ENCODE data around the gene COPE. TPM values are rescaled to one million over a fixed set of nuclear protein-coding genes. Genes with fewer than 3 reads are reported as not detected.

COPE gene
- polyA plus RNA-seq, 1 donor (not counting 4 experiments of a cell fraction or from before 2014, with no cell fraction given), result 109 TPM

DNA sequence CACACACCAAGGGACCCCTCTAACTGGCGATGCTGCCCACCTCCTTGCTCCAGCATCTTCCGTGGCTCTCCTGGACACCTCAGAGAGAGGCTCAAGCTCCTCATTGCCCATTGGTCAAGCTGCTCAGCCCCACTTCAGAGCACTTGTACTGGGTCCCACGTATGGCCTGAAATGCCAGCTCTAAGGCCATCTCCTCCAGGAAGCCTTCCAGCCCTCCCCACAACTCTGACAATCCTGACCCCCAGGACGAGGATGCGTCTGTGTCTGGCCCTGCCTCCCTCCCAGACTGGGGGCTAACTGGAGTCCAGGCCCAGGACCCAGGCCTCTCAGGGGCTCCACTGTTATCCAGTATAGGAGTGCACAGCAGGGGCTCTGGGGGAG lies 29.8 kb upstream of the COPE start:
- H3K4me3 ChIP-seq (ENCODE audit: control insufficient read depth in 2 of 3, extremely low read depth in 1 of 3, insufficient read depth in 2 of 3, low read depth in 1 of 3, low read length in 3 of 3), result no peak overlapping the region
- no peak overlapping the region for H3K27ac ChIP-seq (ENCODE audit: control insufficient read depth, insufficient read depth, low read length)
- peaks cover 4 to 5% of the 10 kb centered on the region in 2 experiments for H3K36me3 ChIP-seq (ENCODE audit: control insufficient read depth in 2 of 2, extremely low read depth in 1 of 2, insufficient read depth in 2 of 2, low read length in 2 of 2)
- H3K9ac ChIP-seq (ENCODE audit: control insufficient read depth, extremely low read depth, insufficient read depth, low read length), result no peak overlapping the region
- DNase-seq (ENCODE audit: low read depth, low spot score), result no peak
- H3K9me1 ChIP-seq (ENCODE audit: control insufficient read depth, extremely low read depth, insufficient read depth, low read length), result peaks cover 2% of the 10 kb centered on the region
- H3K27me3 ChIP-seq (ENCODE audit: control insufficient read depth, extremely low read depth, insufficient read depth, low read length), result no peaks in the 10 kb centered on the region
- peaks cover 28% of the 10 kb centered on the region for H3K4me1 ChIP-seq (ENCODE audit: control insufficient read depth, extremely low read depth, insufficient read depth, low read length)
- no peak overlapping the region for H3K4me2 ChIP-seq (ENCODE audit: control insufficient read depth, extremely low read depth, insufficient read depth, low read depth, low read length)
- H3K79me2 ChIP-seq (ENCODE audit: control insufficient read depth, insufficient read depth, low read length), result no peaks in the 10 kb centered on the region
- H2AFZ ChIP-seq (ENCODE audit: control insufficient read depth, low read length), result no peak overlapping the region
- no peak for TF ChIP-seq EZH2 (IDR thresholded peaks at IDR 0.05; ENCODE audit: low read length)
- H4K20me1 ChIP-seq (ENCODE audit: control insufficient read depth, extremely low read depth, insufficient read depth, low read length), result no peaks in the 10 kb centered on the region
- dilution Hi-C loops (cut with MboI; ENCODE audit: extremely low pct_ligation_motif_present, low sequenced_read_pairs), result no loop called here
- H3K9me3 ChIP-seq (ENCODE audit: control insufficient read depth, low read depth, low read length), result no peaks in the 10 kb centered on the region
- FAIRE-seq, result no peak

- H3K27ac ChIP-seq (ENCODE audit: control insufficient read depth, insufficient read depth, low read length), result no peak overlapping the region
- dilution Hi-C loops (cut with MboI; ENCODE audit: extremely low pct_ligation_motif_present, low sequenced_read_pairs), result no loop called here
- FAIRE-seq, result no peak
Observed at GRCh38 chr19:18948075-18948975, 29.1 kb upstream of the COPE start.

More at GRCh38 chr19:18948075-18948975, 29.1 kb upstream of the COPE start:
- peaks cover 26% of the 10 kb centered on the region for H3K4me1 ChIP-seq (ENCODE audit: control insufficient read depth, extremely low read depth, insufficient read depth, low read length)
- H3K4me2 ChIP-seq (ENCODE audit: control insufficient read depth, extremely low read depth, insufficient read depth, low read depth, low read length), result no peak overlapping the region
- no peak overlapping the region for H2AFZ ChIP-seq (ENCODE audit: control insufficient read depth, low read length)
- TF ChIP-seq CTCF (optimal IDR thresholded peaks at IDR 0.05 in 1 of 3, IDR thresholded peaks at IDR 0.05 in 1 of 3, conservative IDR thresholded peaks at IDR 0.05 in 1 of 3; ENCODE audit: extremely low read depth in 1 of 3, insufficient read depth in 2 of 3, low read length in 3 of 3) (no peak), EZH2 (IDR thresholded peaks at IDR 0.05; ENCODE audit: low read length) (no peak)
- no peaks in the 10 kb centered on the region for H4K20me1 ChIP-seq (ENCODE audit: control insufficient read depth, extremely low read depth, insufficient read depth, low read length)
- H3K79me2 ChIP-seq (ENCODE audit: control insufficient read depth, insufficient read depth, low read length), result peaks cover 5% of the 10 kb centered on the region
- H3K9me3 ChIP-seq (ENCODE audit: control insufficient read depth, low read depth, low read length), result no peaks in the 10 kb centered on the region
- H3K36me3 ChIP-seq (ENCODE audit: control insufficient read depth in 2 of 2, extremely low read depth in 1 of 2, insufficient read depth in 2 of 2, low read length in 2 of 2), result peaks cover 4% of the 10 kb centered on the region in 2 experiments
- peaks cover under 1% of the 10 kb centered on the region for H3K9me1 ChIP-seq (ENCODE audit: control insufficient read depth, extremely low read depth, insufficient read depth, low read length)
- no peaks in the 10 kb centered on the region for H3K27me3 ChIP-seq (ENCODE audit: control insufficient read depth, extremely low read depth, insufficient read depth, low read length)
- H3K9ac ChIP-seq (ENCODE audit: control insufficient read depth, extremely low read depth, insufficient read depth, low read length), result no peak overlapping the region
- no peak overlapping the region for H3K4me3 ChIP-seq (ENCODE audit: control insufficient read depth in 2 of 3, extremely low read depth in 1 of 3, insufficient read depth in 2 of 3, low read depth in 1 of 3, low read length in 3 of 3)
- DNase-seq (ENCODE audit: low read depth, low spot score), result no peak
